ENCODE data around the gene DEK. TPM values are rescaled to one million over a fixed set of nuclear protein-coding genes. Genes with fewer than 3 reads are reported as not detected.
"Not testable (repeated sequence)": the region's sequence is repeated elsewhere in the genome, so short reads cannot be mapped to it uniquely, and the experiment has no call there.

DEK gene
- total and polyA plus RNA-seq, 2 donors: 82.0 to 205 TPM

GRCh38 chr6:18241208-18242038 is 22.9 kb downstream of the DEK start:
- Histone ChIP-seq H3K4me1 (ENCODE audit: insufficient read depth) (no peaks in the 10 kb centered on the region), H3K27ac (ENCODE audit: low read depth) (no peak overlapping the region), H3K36me3 (ENCODE audit: insufficient read depth) (no peaks in the 10 kb centered on the region), H3K4me3 (ENCODE audit: low read depth, low read length) (no peak overlapping the region)
- WGBS: 40% methylated on average over 1 of the region's 1 CpG
- no peak for DNase-seq (ENCODE audit: extremely low spot score)

- H3K27ac ChIP-seq (ENCODE audit: low read depth): no peak overlapping the region
- no peak for DNase-seq (ENCODE audit: extremely low spot score)
- 44% methylated on average over 2 of the region's 2 CpGs for WGBS
These were observed 24.1 kb downstream of the DEK start for GRCh38 chr6:18240230-18240629.

DNA sequence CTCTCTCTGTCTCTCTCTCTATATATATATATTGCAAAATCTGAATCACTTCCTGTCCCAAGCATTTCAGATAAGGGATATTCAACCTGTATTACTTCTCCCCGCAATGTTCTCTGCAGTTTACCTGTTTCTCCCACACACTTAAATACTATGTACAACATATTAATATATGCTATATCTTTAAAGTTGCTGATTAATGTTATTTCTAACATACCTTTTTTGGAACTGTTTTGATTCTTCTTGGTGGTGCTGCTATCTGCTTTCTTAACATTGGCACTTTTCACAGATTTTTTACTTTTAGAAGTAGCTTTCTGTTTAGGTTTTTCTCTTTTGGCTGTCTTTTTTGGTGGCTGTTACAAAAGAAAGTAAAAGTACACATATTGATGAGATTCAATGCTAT is 27.2 kb downstream of the DEK start:
- Histone ChIP-seq H3K36me3 (ENCODE audit: insufficient read depth) (peaks cover 5% of the 10 kb centered on the region), H3K4me3 (ENCODE audit: low read depth, low read length) (no peak overlapping the region), H3K27ac (ENCODE audit: low read depth) (no peak overlapping the region), H3K4me1 (ENCODE audit: insufficient read depth) (no peaks in the 10 kb centered on the region)
- 97% methylated on average over 1 of the region's 1 CpG for WGBS
- no peak for DNase-seq (ENCODE audit: extremely low spot score)

More at GRCh38 chr6:18240230-18240629, 24.1 kb downstream of the DEK start:
- Histone ChIP-seq H3K4me1 (ENCODE audit: insufficient read depth) (no peaks in the 10 kb centered on the region), H3K4me3 (ENCODE audit: low read depth, low read length) (no peak overlapping the region), H3K36me3 (ENCODE audit: insufficient read depth) (no peaks in the 10 kb centered on the region)

- WGBS: 97% methylated on average over 3 of the region's 3 CpGs
- no peaks in the 10 kb centered on the region for H3K4me1 ChIP-seq (ENCODE audit: insufficient read depth)
- no peak overlapping the region for H3K4me3 ChIP-seq (ENCODE audit: low read depth, low read length)
- DNase-seq (ENCODE audit: extremely low spot score): no peak
- H3K36me3 ChIP-seq (ENCODE audit: insufficient read depth): peaks cover 5% of the 10 kb centered on the region
- H3K27ac ChIP-seq (ENCODE audit: low read depth): no peak overlapping the region
These were observed 28.8 kb downstream of the DEK start for GRCh38 chr6:18235524-18235923.

DNA sequence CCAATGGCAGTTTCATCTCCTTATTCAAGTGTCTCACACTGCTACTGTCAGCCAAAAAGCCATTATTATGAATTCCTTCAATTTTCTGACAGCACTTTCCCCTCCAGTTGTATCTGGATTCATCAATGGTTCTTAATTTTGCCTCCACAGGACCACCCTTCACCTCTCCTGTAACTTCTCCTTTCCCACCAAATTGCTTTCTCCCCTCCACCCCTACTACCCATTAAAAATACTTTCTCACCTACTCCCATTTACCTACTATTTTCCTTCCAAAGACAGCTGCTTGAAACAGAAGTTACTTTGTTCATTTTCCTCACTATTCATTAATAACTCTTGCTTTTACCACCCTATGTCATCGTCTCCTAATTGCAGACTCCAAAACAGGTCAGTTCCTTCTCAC is 29.8 kb downstream of the DEK start:
- no peak for DNase-seq (ENCODE audit: extremely low spot score)
- WGBS: 96% methylated on average over 1 of the region's 1 CpG
- Histone ChIP-seq H3K4me3 (ENCODE audit: low read depth, low read length) (no peak overlapping the region), H3K36me3 (ENCODE audit: insufficient read depth) (peaks cover 5% of the 10 kb centered on the region), H3K27ac (ENCODE audit: low read depth) (no peak overlapping the region), H3K4me1 (ENCODE audit: insufficient read depth) (no peaks in the 10 kb centered on the region)

DNA sequence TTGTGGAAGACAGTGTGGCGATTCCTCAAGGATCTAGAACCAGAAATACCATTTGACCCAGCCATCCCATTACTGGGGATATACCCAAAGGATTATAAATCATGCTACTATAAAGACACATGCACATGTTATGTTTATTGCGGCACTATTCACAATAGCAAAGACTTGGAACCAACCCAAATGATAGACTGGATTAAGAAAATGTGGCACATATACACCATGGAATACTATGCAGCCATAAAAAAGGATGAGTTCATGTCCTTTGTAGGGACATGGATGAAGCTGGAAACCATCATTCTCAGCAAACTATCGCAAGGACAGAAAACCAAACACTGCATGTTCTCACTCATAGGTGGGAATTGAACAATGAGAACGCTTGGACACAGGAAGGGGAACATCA is 30.6 kb downstream of the DEK start:
- not testable (repeated sequence) for H3K27ac ChIP-seq (ENCODE audit: low read depth); DNase-seq (ENCODE audit: extremely low spot score); H3K36me3 ChIP-seq (ENCODE audit: insufficient read depth); H3K4me3 ChIP-seq (ENCODE audit: low read depth, low read length); H3K4me1 ChIP-seq (ENCODE audit: insufficient read depth)
- 97% methylated on average over 3 of the region's 4 CpGs for WGBS

DNA sequence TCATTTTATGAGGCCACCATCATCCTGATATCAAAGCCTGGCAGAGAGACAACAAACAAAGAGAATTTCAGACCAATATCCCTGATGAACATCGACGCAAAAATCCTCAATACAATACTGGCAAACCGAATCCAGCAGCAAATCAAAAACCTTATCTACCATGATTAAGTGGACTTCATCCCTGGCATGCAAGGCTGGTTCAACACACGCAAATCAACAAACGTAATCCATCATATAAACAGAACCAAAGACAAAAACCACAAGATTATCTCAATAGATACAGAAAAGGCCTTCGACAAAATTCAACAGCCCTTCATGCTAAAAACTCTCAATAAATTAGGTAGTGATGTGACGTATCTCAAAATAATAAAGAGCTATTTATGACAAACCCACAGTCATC is 32.5 kb downstream of the DEK start:
- H3K4me3 ChIP-seq (ENCODE audit: low read depth, low read length); H3K4me1 ChIP-seq (ENCODE audit: insufficient read depth); H3K27ac ChIP-seq (ENCODE audit: low read depth); H3K36me3 ChIP-seq (ENCODE audit: insufficient read depth); DNase-seq (ENCODE audit: extremely low spot score): not testable (repeated sequence)
- WGBS: 89% methylated on average over 7 of the region's 7 CpGs

DNA sequence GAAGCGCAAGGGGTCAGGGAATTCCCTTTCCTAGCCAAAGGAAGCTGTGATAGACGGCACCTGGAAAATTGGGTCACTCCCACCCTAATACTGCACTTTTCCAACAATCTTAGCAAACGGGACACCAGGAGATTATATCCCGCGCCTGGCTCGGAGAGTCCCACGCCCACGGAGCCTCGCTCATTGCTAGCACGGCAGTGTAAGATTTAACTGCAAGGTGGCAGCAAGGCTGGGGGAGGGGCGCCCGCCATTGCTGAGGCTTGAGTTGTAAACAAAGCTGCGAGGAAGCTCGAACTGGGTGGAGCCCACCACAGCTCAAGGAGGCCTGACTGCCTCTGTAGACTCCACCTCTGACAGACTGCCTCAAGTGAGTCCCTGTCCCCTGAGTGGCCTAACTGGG is 35.7 kb downstream of the DEK start:
- 98% methylated on average over 14 of the region's 14 CpGs for WGBS

GRCh38 chr6:18227166-18227565 is 37.2 kb downstream of the DEK start:
- not testable (repeated sequence) for H3K27ac ChIP-seq (ENCODE audit: low read depth); H3K4me3 ChIP-seq (ENCODE audit: low read depth, low read length); DNase-seq (ENCODE audit: extremely low spot score); H3K36me3 ChIP-seq (ENCODE audit: insufficient read depth); H3K4me1 ChIP-seq (ENCODE audit: insufficient read depth)
- 95% methylated on average over 8 of the region's 9 CpGs for WGBS

More for the DNA sequence above, 35.7 kb downstream of the DEK start:
- H3K4me1 ChIP-seq (ENCODE audit: insufficient read depth); H3K36me3 ChIP-seq (ENCODE audit: insufficient read depth); H3K4me3 ChIP-seq (ENCODE audit: low read depth, low read length); H3K27ac ChIP-seq (ENCODE audit: low read depth); DNase-seq (ENCODE audit: extremely low spot score): not testable (repeated sequence)

DNA sequence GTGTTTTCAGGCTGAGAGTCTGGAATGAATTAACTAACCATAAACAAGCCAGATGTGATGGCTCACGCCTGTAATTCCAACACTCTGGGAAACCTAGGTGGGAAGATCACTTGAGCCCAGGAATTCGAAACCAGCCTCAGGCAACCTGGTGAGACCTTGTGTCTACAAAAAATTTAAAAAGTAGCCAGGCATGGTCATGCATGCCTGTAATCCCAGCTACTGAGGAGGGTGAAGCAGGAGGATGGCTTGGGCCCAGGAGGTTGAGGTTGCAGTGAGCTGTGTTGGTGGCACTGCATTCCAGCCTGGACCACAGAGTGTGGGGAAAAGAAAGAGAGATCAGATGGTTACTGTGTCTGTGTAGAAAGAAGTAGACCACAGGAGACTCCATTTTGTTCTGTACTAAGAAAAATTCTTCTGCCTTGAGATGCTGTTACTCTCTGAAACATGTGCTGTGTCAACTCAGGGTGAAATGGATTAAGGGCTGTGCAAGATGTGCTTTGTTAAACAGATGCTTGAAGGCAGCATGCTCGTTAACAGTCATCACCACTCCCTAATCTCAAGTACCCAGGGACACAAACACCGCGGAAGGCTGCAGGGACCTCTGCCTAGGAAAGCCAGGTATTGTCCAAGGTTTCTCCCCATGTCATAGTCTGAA is 37.8 kb downstream of the DEK start:
- not testable (repeated sequence) for H3K4me1 ChIP-seq (ENCODE audit: insufficient read depth); H3K36me3 ChIP-seq (ENCODE audit: insufficient read depth); DNase-seq (ENCODE audit: extremely low spot score); H3K4me3 ChIP-seq (ENCODE audit: low read depth, low read length); H3K27ac ChIP-seq (ENCODE audit: low read depth)
- 75% methylated on average over 5 of the region's 5 CpGs for WGBS

DNA sequence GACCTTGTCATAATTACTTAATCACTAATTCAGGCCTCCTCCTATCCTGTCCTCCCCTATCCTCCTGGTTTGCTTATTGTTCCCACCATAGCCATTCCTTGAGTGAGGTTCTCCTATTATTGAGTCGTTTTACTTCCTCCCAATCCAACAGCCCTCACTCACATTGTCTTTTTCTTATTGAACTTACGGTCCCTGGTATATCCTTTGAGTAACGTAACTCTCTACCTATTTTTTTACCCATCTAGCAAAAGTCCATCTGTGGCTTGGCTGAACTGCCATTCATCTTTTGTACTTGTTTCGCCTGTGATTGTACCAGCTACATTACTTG is 43.1 kb downstream of the DEK start:
- no peak overlapping the region for H3K4me3 ChIP-seq (ENCODE audit: low read depth, low read length)
- H3K4me1 ChIP-seq (ENCODE audit: insufficient read depth): no peaks in the 10 kb centered on the region
- peaks cover 3% of the 10 kb centered on the region for H3K36me3 ChIP-seq (ENCODE audit: insufficient read depth)
- no peak overlapping the region for H3K27ac ChIP-seq (ENCODE audit: low read depth)
- 94% methylated on average over 4 of the region's 4 CpGs for WGBS
- DNase-seq (ENCODE audit: extremely low spot score): no peak

DNA sequence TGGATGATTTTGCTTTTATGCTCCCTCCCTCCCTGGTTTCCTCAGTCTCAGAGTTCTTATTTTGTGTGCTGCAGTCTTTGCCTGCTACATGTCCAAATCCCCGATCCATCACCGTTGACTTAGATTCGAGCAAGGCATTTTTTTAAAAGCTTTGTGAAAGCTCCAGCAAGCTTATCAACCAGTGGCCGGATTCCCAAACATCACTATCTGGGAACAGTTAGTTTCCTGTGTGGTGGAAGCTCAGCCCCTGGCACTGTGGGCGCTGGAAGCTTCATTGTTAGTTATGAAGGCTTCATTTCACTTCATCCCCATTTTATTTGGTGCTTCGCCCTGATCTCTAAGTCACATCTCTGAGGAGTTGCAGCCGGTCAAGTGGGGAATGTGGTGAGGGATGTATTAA is 44.7 kb downstream of the DEK start:
- no peaks in the 10 kb centered on the region for H3K4me1 ChIP-seq (ENCODE audit: insufficient read depth)
- DNase-seq (ENCODE audit: extremely low spot score): no peak
- H3K36me3 ChIP-seq (ENCODE audit: insufficient read depth): peaks cover 2% of the 10 kb centered on the region
- H3K27ac ChIP-seq (ENCODE audit: low read depth): no peak overlapping the region
- no peak overlapping the region for H3K4me3 ChIP-seq (ENCODE audit: low read depth, low read length)
- WGBS: 41% methylated on average over 7 of the region's 7 CpGs

- Histone ChIP-seq H3K27ac (ENCODE audit: low read depth) (no peak overlapping the region), H3K36me3 (ENCODE audit: insufficient read depth) (peaks cover 2% of the 10 kb centered on the region), H3K4me1 (ENCODE audit: insufficient read depth) (no peaks in the 10 kb centered on the region), H3K4me3 (ENCODE audit: low read depth, low read length) (no peak overlapping the region)
- WGBS: 96% methylated on average over 3 of the region's 3 CpGs
- DNase-seq (ENCODE audit: extremely low spot score): no peak
These were observed 46.1 kb downstream of the DEK start for GRCh38 chr6:18218233-18218632.

DNA sequence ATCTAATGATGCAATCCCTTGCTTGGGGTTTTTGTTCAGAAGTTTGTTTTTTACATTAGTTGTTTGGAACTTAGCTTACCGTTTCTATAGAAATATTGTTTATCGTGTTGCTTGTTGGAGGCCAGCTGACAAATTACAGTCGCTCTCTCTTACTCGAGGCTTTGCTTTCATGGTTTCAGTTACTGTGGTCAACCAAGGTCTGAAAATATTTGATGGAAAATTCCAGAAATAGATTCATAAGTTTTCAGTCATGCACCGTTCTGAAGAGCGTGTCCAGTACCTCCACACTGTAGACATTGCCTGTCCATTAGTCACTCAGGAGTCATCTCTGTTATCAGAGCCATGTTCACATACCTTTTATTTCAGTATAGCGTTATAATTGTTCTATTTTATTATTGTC is 47.9 kb downstream of the DEK start:
- Histone ChIP-seq H3K27ac (ENCODE audit: low read depth) (no peak overlapping the region), H3K36me3 (ENCODE audit: insufficient read depth) (peaks cover 2% of the 10 kb centered on the region), H3K4me3 (ENCODE audit: low read depth, low read length) (no peak overlapping the region), H3K4me1 (ENCODE audit: insufficient read depth) (no peaks in the 10 kb centered on the region)
- no peak for DNase-seq (ENCODE audit: extremely low spot score)
- 82% methylated on average over 7 of the region's 7 CpGs for WGBS

Measured in urinary bladder (tissue), 4 donors.